Hepatocyte (in vitro differentiated cells): ENCODE measurements around the gene CNPPD1. TPM values are rescaled to one million over a fixed set of nuclear protein-coding genes. Genes with fewer than 3 reads are reported as not detected.

Experiments used
- DNase-seq: peaks from one replicate; pipeline ENCODE4 v3.0.0-alpha.2; 2016; ENCODE audit warnings: low spot score
- H2AFZ ChIP-seq: fragments of 200-600 bp; sonication (generic); 2 replicates; pipeline ENCODE4 v1.6.0; 2016; ENCODE audit warnings: antibody characterized with exemption, mild to moderate bottlenecking
- H3K27ac ChIP-seq: fragments of 200-600 bp; sonication (generic); 2 replicates; pipeline ENCODE4 v1.5.1; 2016; ENCODE audit warnings: mild to moderate bottlenecking
- H3K27me3 ChIP-seq: fragments of 200-600 bp; sonication (generic); 2 replicates; pipeline ENCODE4 v1.6.1; 2016
- H3K36me3 ChIP-seq: fragments of 200-600 bp; sonication (generic); replicated peaks from 2 replicates; pipeline ENCODE4 v1.5.1; 2016; ENCODE audit warnings: low read depth; ENCODE audit not compliant: insufficient read depth
- H3K4me1 ChIP-seq: fragments of 200-600 bp; sonication (generic); 2 replicates; pipeline ENCODE4 v1.5.1; 2016; ENCODE audit warnings: mild to moderate bottlenecking, moderate library complexity; ENCODE audit not compliant: insufficient read depth
- H3K4me2 ChIP-seq: fragments of 200-600 bp; sonication (generic); 2 replicates; pipeline ENCODE4 v1.6.0; 2016
- H3K4me3 ChIP-seq: fragments of 200-600 bp; sonication (generic); 2 replicates; pipeline ENCODE4 v1.5.1; 2016; ENCODE audit warnings: mild to moderate bottlenecking
- H3K79me2 ChIP-seq: fragments of 200-600 bp; sonication (generic); 2 replicates; pipeline ENCODE4 v1.6.0; 2017; ENCODE audit warnings: mild to moderate bottlenecking
- H3K9me2 ChIP-seq: fragments of 200-600 bp; sonication (generic); replicated peaks from 2 replicates; pipeline ENCODE4 v1.6.0; 2017; ENCODE audit warnings: mild to moderate bottlenecking; ENCODE audit not compliant: insufficient read depth
- H3K9me3 ChIP-seq: fragments of 200-600 bp; sonication (generic); 2 replicates; pipeline ENCODE4 v1.5.1; 2016; ENCODE audit warnings: low read depth, mild to moderate bottlenecking
- H4K20me1 ChIP-seq: fragments of 200-600 bp; sonication (generic); 2 replicates; pipeline ENCODE4 v1.6.0; 2016; ENCODE audit warnings: mild to moderate bottlenecking; ENCODE audit not compliant: insufficient read depth, poor library complexity, severe bottlenecking
- CTCF ChIP-seq: fragments of 200-600 bp; sonication (generic); IDR thresholded peaks from 2 replicates; pipeline ENCODE4 v1.5.1; 2016; ENCODE audit warnings: antibody characterized with exemption, mild to moderate bottlenecking; ENCODE audit not compliant: poor library complexity
- EZH2 ChIP-seq: fragments of 200-600 bp; sonication (generic); IDR thresholded peaks from 2 replicates; pipeline ENCODE4 v1.6.1; 2016; ENCODE audit warnings: antibody characterized with exemption, mild to moderate bottlenecking, borderline replicate concordance
- EZH2phosphoT487 ChIP-seq: fragments of 200-600 bp; sonication (generic); IDR thresholded peaks from one replicate; pipeline ENCODE4 v1.6.1; 2018; ENCODE audit warnings: antibody characterized with exemption, mild to moderate bottlenecking, low read depth, moderate library complexity; ENCODE audit not compliant: unreplicated experiment, severe bottlenecking
- WGBS: methylation state at CpG from one replicate; pipeline ENCODE4 v1.1.6; 2016; ENCODE audit warnings: low lambda C conversion rate; ENCODE audit errors: missing lambda C conversion rate; 5-methylcytosine and 5-hydroxymethylcytosine counted together
- polyA plus RNA-seq: library from polyadenylated mRNA; unstranded; fragments of >200 nt; fragmentation: Nextera tagmentation; extraction: Ambion mirVana; gene quantifications from 2 replicates; pipeline ENCODE4 v1.2.1, GENCODE V29; 2016
- total RNA-seq: library from RNA; depleted of rRNA; stranded (reverse); fragments of >200 nt; gene quantifications from 2 replicates; pipeline ENCODE4 v1.2.3, GENCODE V29; 2014

CNPPD1 gene
- total and polyA plus RNA-seq, 2 experiments from 2014 or later = 34.0 to 49.4 TPM

GRCh38 chr2:219183151-219183772 is 6.5 kb upstream of the CNPPD1 start:
- Histone ChIP-seq H3K27me3 (no peaks in the 10 kb centered on the region), H3K4me2 (no peak overlapping the region), H3K79me2 (peaks cover 23% of the 10 kb centered on the region), H3K27ac (peak overlapping the region; percentile 16), H3K4me3 (no peak overlapping the region), H3K9me3 (no peaks in the 10 kb centered on the region), H3K4me1 (peaks cover 6% of the 10 kb centered on the region), H2AFZ (no peak overlapping the region), H3K9me2 (no peaks in the 10 kb centered on the region), H4K20me1 (peaks cover 10% of the 10 kb centered on the region), H3K36me3 (no peaks in the 10 kb centered on the region)
- TF ChIP-seq CTCF = no peak
- TF ChIP-seq EZH2 = no peak
- TF ChIP-seq EZH2phosphoT487 = no peak
- DNase-seq = no peak
- 97% methylated on average over 6 of the region's 6 CpGs for WGBS

GRCh38 chr2:219182331-219183150 is 5.8 kb upstream of the CNPPD1 start:
- no peaks in the 10 kb centered on the region for H3K36me3 ChIP-seq
- H3K27ac ChIP-seq = peak overlapping the region; percentile 16
- 96% methylated on average over 8 of the region's 8 CpGs for WGBS

GRCh38 chr2:219181531-219181930 is 4.8 kb upstream of the CNPPD1 start:
- Histone ChIP-seq H3K9me2 (no peaks in the 10 kb centered on the region), H3K4me1 (peaks cover 6% of the 10 kb centered on the region), H3K36me3 (no peaks in the 10 kb centered on the region), H2AFZ (no peak overlapping the region), H3K4me3 (no peak overlapping the region), H3K4me2 (no peak overlapping the region), H3K27ac (no peak overlapping the region), H3K79me2 (peaks cover 23% of the 10 kb centered on the region), H3K27me3 (no peaks in the 10 kb centered on the region), H3K9me3 (no peaks in the 10 kb centered on the region), H4K20me1 (peaks cover 10% of the 10 kb centered on the region)
- DNase-seq = no peak
- no peak for TF ChIP-seq CTCF
- no peak for TF ChIP-seq EZH2phosphoT487
- TF ChIP-seq EZH2 = no peak
- 98% methylated on average over 6 of the region's 6 CpGs for whole genome bisulfite sequencing

More at GRCh38 chr2:219182331-219183150, 5.8 kb upstream of the CNPPD1 start:
- H3K79me2 ChIP-seq = peaks cover 23% of the 10 kb centered on the region
- no peak for TF ChIP-seq CTCF
- no peak for TF ChIP-seq EZH2phosphoT487
- TF ChIP-seq EZH2 = no peak
- H4K20me1 ChIP-seq = peaks cover 10% of the 10 kb centered on the region
- no peak overlapping the region for H2AFZ ChIP-seq
- no peak for DNase-seq
- H3K27me3 ChIP-seq = no peaks in the 10 kb centered on the region
- no peaks in the 10 kb centered on the region for H3K9me2 ChIP-seq
- H3K4me1 ChIP-seq = peaks cover 6% of the 10 kb centered on the region
- H3K9me3 ChIP-seq = no peaks in the 10 kb centered on the region
- H3K4me3 ChIP-seq = no peak overlapping the region
- H3K4me2 ChIP-seq = no peak overlapping the region
